ENCODE measurements around the gene CCDC146. TPM values are rescaled to one million over a fixed set of nuclear protein-coding genes. Genes with fewer than 3 reads are reported as not detected.

The CCDC146 gene
- total and polyA plus RNA-seq, 2 of the 13 experiments (the other 11 are each of a cell fraction or from before 2014, with no cell fraction given) = 2.4 to 4.1 TPM

- ATAC-seq = no peak
- TF ChIP-seq PRMT3 (CRISPR knock-in tag; IDR thresholded peaks at IDR 0.05; ENCODE audit: borderline replicate concordance, low read depth) = no peak
- TF ChIP-seq MLX (CRISPR knock-in tag; IDR thresholded peaks at IDR 0.05) = no peak
- TF ChIP-seq SRSF4 (IDR thresholded peaks at IDR 0.05; ENCODE audit: low read depth, low read length, poor library complexity, severe bottlenecking) = no peak
- TF ChIP-seq ZBTB38 (CRISPR knock-in tag; IDR thresholded peaks at IDR 0.05) = no peak
- no peak for TF ChIP-seq ZIK1 (CRISPR knock-in tag; IDR thresholded peaks at IDR 0.05; ENCODE audit: borderline replicate concordance, low read depth)
- TF ChIP-seq HNF4G (IDR thresholded peaks at IDR 0.05; ENCODE audit: borderline replicate concordance, low read depth, low read length) = no peak
- TF ChIP-seq HNF4G (CRISPR knock-in tag; IDR thresholded peaks at IDR 0.05; ENCODE audit: borderline replicate concordance, low read depth) = no peak
- Histone ChIP-seq H3K27me3 (ENCODE audit: control insufficient read depth in 1 of 2, insufficient read depth in 2 of 2, low read length in 2 of 2) (no peaks in the 10 kb centered on the region), H3K9ac (ENCODE audit: insufficient read depth, low read depth, low read length) (no peak overlapping the region), H3K79me2 (ENCODE audit: insufficient read depth, low read length) (no peaks in the 10 kb centered on the region), H4K20me1 (ENCODE audit: insufficient read depth, low read length) (no peaks in the 10 kb centered on the region), H3K4me1 (ENCODE audit: insufficient read depth, low read length) (peaks cover 17% of the 10 kb centered on the region), H3K4me3 (replicated peaks in 1 of 3; ENCODE audit: insufficient read depth in 1 of 3, low read depth in 2 of 3, low read length in 3 of 3) (no peak overlapping the region), H3K4me2 (ENCODE audit: low read depth, low read length) (no peak overlapping the region), H2AFZ (ENCODE audit: low read length) (no peak overlapping the region), H3K36me3 (replicated peaks in 1 of 2; ENCODE audit: control insufficient read depth in 1 of 2, insufficient read depth in 2 of 2, low read length in 2 of 2) (peaks cover 5 to 18% of the 10 kb centered on the region in 2 experiments; a peak in 4 of 5 replicates), H3K9me3 (ENCODE audit: low read length) (no peaks in the 10 kb centered on the region), H3K27ac (ENCODE audit: extremely low read length, insufficient read depth, low read length) (no peak overlapping the region)
- ChIA-PET POLR2A (no interaction called here), CTCF (ENCODE audit: low intra/inter-chr PET ratio, low total read pairs) (no interaction called here)
- BruUV-seq (replicated peaks) = no TSS peak
- WGBS (ENCODE audit: low lambda C conversion rate) = 94% methylated on average over 4 of the region's 4 CpGs
- no peak for FAIRE-seq
- in situ Hi-C loops (cut with HindIII; ENCODE audit: extremely low pct_ligation_motif_present, low pct_unique_long_range_greater_than_20kb) = no loop called here
- DNase-seq (ENCODE audit: low spot score) = no peak
- intact Hi-C loops (cut with micrococcal nuclease; ENCODE audit: unreplicated experiment) = loop anchor here (2.0 to 5.0 kb wide), 2 partner anchors 83 to 207 kb away; partner anchors contain the start of gene CCDC146
Measured at GRCh38 chr7:77329466-77330168, 207.2 kb downstream of the CCDC146 start.
